ENCODE measurements around the gene PNPT1.

- TF ChIP-seq CTCF (IDR thresholded peaks at IDR 0.05; ENCODE audit: low read depth, low read length, poor library complexity, severe bottlenecking) (no peak), EZH2phosphoT487 (IDR thresholded peaks at IDR 0.05; ENCODE audit: borderline replicate concordance, low read length) (no peak)
Observed at GRCh38 chr2:55668956-55669355, 24.7 kb downstream of the PNPT1 start.

All from DOHH2 (cell line).